HFF-Myc (cell line): Measurements from ENCODE around the gene TSR2.

Experiments used
- DNase-seq: peaks from one replicate; pipeline ENCODE4 v3.0.0-alpha.2; 2011; ENCODE audit warnings: low read depth; ENCODE audit errors: extremely low read depth
- H3K4me3 ChIP-seq: replicated peaks from 2 replicates; pipeline ENCODE4 v1.5.1; 2011; ENCODE audit warnings: low read depth, mild to moderate bottlenecking, control low read depth, low read length
- CTCF ChIP-seq: IDR thresholded peaks from 2 replicates; pipeline ENCODE4 v1.5.1; 2012; ENCODE audit warnings: mild to moderate bottlenecking, low read depth, low read length, control low read depth; ENCODE audit errors: missing control alignments

Gene TSR2

GRCh38 chrX:54416965-54417364 lies 23.2 kb upstream of the TSR2 start:
- no peak overlapping the region for H3K4me3 ChIP-seq
- TF ChIP-seq CTCF = no peak
- DNase-seq = no peak

- no peak overlapping the region for H3K4me3 ChIP-seq
- no peak for TF ChIP-seq CTCF
- DNase-seq = no peak
Observed at GRCh38 chrX:54419559-54420302, 20.5 kb upstream of the TSR2 start.

- TF ChIP-seq CTCF = no peak
- no peak for DNase-seq
- H3K4me3 ChIP-seq = no peak overlapping the region
Observed at GRCh38 chrX:54422168-54422567, 18.0 kb upstream of the TSR2 start.

- TF ChIP-seq CTCF = no peak
Observed at GRCh38 chrX:54423161-54423888, 16.9 kb upstream of the TSR2 start.

GRCh38 chrX:54427837-54428424 lies 12.3 kb upstream of the TSR2 start:
- TF ChIP-seq CTCF = no peak
- DNase-seq = no peak
- no peak overlapping the region for H3K4me3 ChIP-seq

More at GRCh38 chrX:54423161-54423888, 16.9 kb upstream of the TSR2 start:
- no peak overlapping the region for H3K4me3 ChIP-seq
- no peak for DNase-seq

- no peak for DNase-seq
- no peak for TF ChIP-seq CTCF
- no peak overlapping the region for H3K4me3 ChIP-seq
Observed at GRCh38 chrX:54430519-54430918, 9.7 kb upstream of the TSR2 start.
